Measurements from ENCODE around the gene PAX6. TPM values are rescaled to one million over a fixed set of nuclear protein-coding genes. Genes with fewer than 3 reads are reported as not detected.

Gene PAX6
- total RNA-seq, 1 experiment from 2014 or later = 3.3 TPM

GRCh38 chr11:31770011-31770700 is 41.0 kb downstream of the PAX6 start:
- ChIA-PET POLR2A (interaction anchor here (0.7 kb wide), 1 partner anchor 124 kb away, joined by 6 read pairs; no protein-coding TSS in a partner anchor), CTCF (interaction anchor here (1.3 kb wide), 1 partner anchor 405 kb away, joined by 3 read pairs; no protein-coding TSS in a partner anchor)
- DNase-seq (ENCODE audit: low spot score) = no peak
- H3K9me3 Mint-ChIP-seq = no peaks in the 10 kb centered on the region
- TF ChIP-seq ZNF138 (CRISPR knock-in tag; conservative IDR thresholded peaks at IDR 0.05) (no peak), USF1 (CRISPR knock-in tag; IDR thresholded peaks at IDR 0.05) (no peak), ESRRA (CRISPR knock-in tag; IDR thresholded peaks at IDR 0.05; ENCODE audit: borderline replicate concordance) (no peak), EMX1 (CRISPR knock-in tag; IDR thresholded peaks at IDR 0.05) (no peak), ATF6 (CRISPR knock-in tag; IDR thresholded peaks at IDR 0.05) (no peak), FOXP1 (CRISPR knock-in tag; IDR thresholded peaks at IDR 0.05; ENCODE audit: borderline replicate concordance) (no peak), ZNF512 (CRISPR knock-in tag; IDR thresholded peaks at IDR 0.05; ENCODE audit: borderline replicate concordance) (no peak), ATF1 (CRISPR knock-in tag; IDR thresholded peaks at IDR 0.05) (no peak), ZNF281 (CRISPR knock-in tag; IDR thresholded peaks at IDR 0.05) (no peak)
- no peak overlapping the region for H3K4me3 Mint-ChIP-seq
- peaks cover 20% of the 10 kb centered on the region for H3K4me1 Mint-ChIP-seq
- no peak for ATAC-seq
- no peaks in the 10 kb centered on the region for H3K36me3 Mint-ChIP-seq
- no peaks in the 10 kb centered on the region for H3K27me3 Mint-ChIP-seq (ENCODE audit: low read depth)
- H3K27ac Mint-ChIP-seq = no peak overlapping the region

- ATAC-seq = peak; percentile 47; the same call in 1 of the 2 replicates
Measured at GRCh38 chr11:31768749-31769640, 42.1 kb downstream of the PAX6 start.

More at GRCh38 chr11:31768749-31769640, 42.1 kb downstream of the PAX6 start:
- Mint-ChIP-seq H3K27me3 (ENCODE audit: low read depth) (no peaks in the 10 kb centered on the region), H3K4me3 (no peak overlapping the region), H3K27ac (no peak overlapping the region), H3K36me3 (no peaks in the 10 kb centered on the region), H3K4me1 (peaks cover 26% of the 10 kb centered on the region), H3K9me3 (no peaks in the 10 kb centered on the region)
- DNase-seq (ENCODE audit: low spot score) = no peak
- POLR2A ChIA-PET = interaction anchor here (0.6 kb wide), 1 partner anchor 28 kb away, joined by 3 read pairs; no protein-coding TSS in a partner anchor
- no peak for TF ChIP-seq E2F1 (CRISPR knock-in tag; IDR thresholded peaks at IDR 0.05)
- no peak for TF ChIP-seq NFE2L1 (CRISPR knock-in tag; IDR thresholded peaks at IDR 0.05)
- CTCF ChIA-PET = interaction anchor here (1.3 to 2.0 kb wide), 2 partner anchors 30 to 407 kb away, joined by 3 to 7 read pairs; no protein-coding TSS in a partner anchor

All from WTC11 (cell line).